AG04449 (cell line): ENCODE results near the gene VWF.

Source experiments
- CTCF ChIA-PET: fragments of 350-600 bp; formaldehyde crosslinking; extraction: SDS; loops from one replicate; lab custom pipeline; 2021; ENCODE audit warnings: antibody characterized with exemption; lab: Yijun Ruan, JAX
- POLR2A ChIA-PET: fragments of 400-600, 350-600 bp; formaldehyde crosslinking; extraction: SDS; loops from one replicate; lab custom pipeline; 2020; ENCODE audit warnings: antibody characterized with exemption, inconsistent platforms; lab: Yijun Ruan, JAX
- DNase-seq: peaks from one replicate; pipeline ENCODE4 v3.0.0-alpha.2; 2010; ENCODE audit warnings: low read depth, low spot score
- H3K4me3 ChIP-seq: 2 replicates; pipeline ENCODE4 v1.5.1; 2011; ENCODE audit warnings: low read depth, mild to moderate bottlenecking, control low read depth, low read length
- CTCF ChIP-seq: IDR thresholded peaks from one replicate; pipeline ENCODE4 v1.5.1; 2011; ENCODE audit warnings: mild to moderate bottlenecking, moderate library complexity, low read length, control low read depth, inconsistent platforms; ENCODE audit not compliant: insufficient read depth; ENCODE audit errors: missing control alignments

The VWF gene

GRCh38 chr12:6049587-6049986 lies 74.9 kb downstream of the VWF start:
- ChIA-PET CTCF (interaction anchor here (1.3 to 1.4 kb wide), 3 partner anchors 9 to 229 kb away, joined by 3 to 4 read pairs (median 3); no protein-coding TSS in a partner anchor), POLR2A (no interaction called here)
- TF ChIP-seq CTCF: no peak
- no peak for DNase-seq
- no peak overlapping the region for H3K4me3 ChIP-seq

GRCh38 chr12:6047249-6048237 lies 76.9 kb downstream of the VWF start:
- no peak overlapping the region for H3K4me3 ChIP-seq
- TF ChIP-seq CTCF: no peak
- CTCF ChIA-PET: interaction anchor here (1.3 to 16.9 kb wide), 5 partner anchors 9 to 237 kb away, joined by 4 to 616 read pairs (median 9); no protein-coding TSS in a partner anchor
- POLR2A ChIA-PET: no interaction called here
- peak; percentile 66 for DNase-seq

- DNase-seq: no peak
- no peak overlapping the region for H3K4me3 ChIP-seq
- POLR2A ChIA-PET: no interaction called here
- no peak for TF ChIP-seq CTCF
- CTCF ChIA-PET: interaction anchor here (1.8 to 16.9 kb wide), 5 partner anchors 8 to 238 kb away, joined by 4 to 616 read pairs (median 9); no protein-coding TSS in a partner anchor
These were observed 77.8 kb downstream of the VWF start for GRCh38 chr12:6046511-6047180.

GRCh38 chr12:6045438-6045837 lies 79.0 kb downstream of the VWF start:
- TF ChIP-seq CTCF: no peak
- CTCF ChIA-PET: interaction anchor here (0.8 to 16.9 kb wide), 5 partner anchors 7 to 234 kb away, joined by 3 to 616 read pairs (median 5); no protein-coding TSS in a partner anchor
- H3K4me3 ChIP-seq: no peak overlapping the region
- POLR2A ChIA-PET: no interaction called here
- DNase-seq: no peak

GRCh38 chr12:6044082-6044481 lies 80.4 kb downstream of the VWF start:
- POLR2A ChIA-PET: no interaction called here
- CTCF ChIA-PET: interaction anchor here (1.4 to 16.9 kb wide), 2 partner anchors 51 to 241 kb away, joined by 4 to 616 read pairs; no protein-coding TSS in a partner anchor

More at GRCh38 chr12:6044082-6044481, 80.4 kb downstream of the VWF start:
- TF ChIP-seq CTCF: no peak
- H3K4me3 ChIP-seq: no peak overlapping the region
- no peak for DNase-seq
